ENCODE results near the gene LMTK3. TPM values are rescaled to one million over a fixed set of nuclear protein-coding genes. Genes with fewer than 3 reads are reported as not detected.

Gene LMTK3
- total and polyA plus RNA-seq, 2 of the 4 experiments (the other 2 are of a cell fraction): 0.18 to 0.87 TPM

DNA sequence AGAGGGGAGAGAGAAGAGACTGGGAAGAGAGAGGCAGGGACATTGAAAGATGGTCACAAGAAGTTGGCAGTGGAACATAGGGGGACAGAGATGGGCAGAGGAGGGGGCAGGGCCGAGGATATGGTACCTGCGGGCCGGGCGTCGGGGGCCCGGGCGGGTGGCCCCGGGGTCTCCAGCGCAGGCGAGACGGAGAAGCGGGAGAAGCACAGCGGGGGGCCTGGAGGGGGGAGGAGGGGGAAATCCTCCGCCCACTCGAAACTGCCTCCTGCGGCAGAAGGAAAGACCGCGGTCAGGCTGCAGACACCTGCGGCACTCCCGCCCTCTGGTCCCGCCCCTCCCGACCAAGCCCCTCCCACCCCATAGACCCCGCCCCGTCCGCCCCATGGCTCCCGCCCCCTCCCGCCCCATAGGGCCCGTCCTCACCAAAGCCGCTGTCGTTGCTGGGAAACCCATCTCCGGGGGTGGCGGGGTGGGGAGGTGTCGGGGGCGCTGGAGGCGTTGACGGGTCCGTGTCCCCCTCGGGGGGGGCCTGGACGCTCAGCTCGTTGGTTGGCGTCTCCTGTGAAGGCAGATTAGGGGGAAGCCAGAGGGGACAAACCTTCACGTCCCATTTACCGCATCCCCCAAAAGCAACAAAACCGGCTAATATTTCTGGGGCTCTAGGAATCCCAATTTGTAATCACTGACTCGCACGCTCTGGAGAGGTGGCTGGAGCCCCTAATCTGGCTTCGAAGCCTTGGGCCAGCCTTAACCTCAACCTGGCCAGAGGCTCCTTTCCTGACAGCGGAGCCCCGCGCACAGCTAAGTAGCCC lies 20.4 kb downstream of the LMTK3 start:
- no peak overlapping the region for H3K4me3 ChIP-seq (ENCODE audit: insufficient read depth, low read depth, low read length)

More for the DNA sequence above, 20.4 kb downstream of the LMTK3 start:
- Histone ChIP-seq H3K27ac (ENCODE audit: insufficient read depth, low read length) (no peak overlapping the region), H3K79me1 (ENCODE audit: low read depth in 1 of 2, low read length in 2 of 2) (peaks cover 0 to 12% of the 10 kb centered on the region in 2 experiments; a peak in 1 of 4 replicates), H3K27me3 (ENCODE audit: control insufficient read depth, insufficient read depth, low read length) (peaks cover 2% of the 10 kb centered on the region; the same call in 1 of the 2 replicates), H3K23ac (ENCODE audit: low read depth, low read length) (no peak overlapping the region), H3K9ac (ENCODE audit: low read depth, low read length) (no peak overlapping the region), H3K36me3 (ENCODE audit: control insufficient read depth, insufficient read depth, low read length) (no peaks in the 10 kb centered on the region), H2AFZ (replicated peaks; ENCODE audit: low read length, poor library complexity) (peak overlapping the region; percentile 50), H3K9me3 (ENCODE audit: control insufficient read depth, insufficient read depth, low read length) (no peaks in the 10 kb centered on the region), H3K56ac (ENCODE audit: extremely low read depth, insufficient read depth, low read length) (no peak overlapping the region), H2BK15ac (ENCODE audit: low read depth, low read length) (no peak overlapping the region), H4K20me1 (ENCODE audit: insufficient read depth, low read length) (no peaks in the 10 kb centered on the region), H3K4ac (ENCODE audit: low read depth, low read length) (no peak overlapping the region), H4K5ac (ENCODE audit: low read depth, low read length) (no peak overlapping the region), H2BK20ac (ENCODE audit: low read depth, low read length) (no peak overlapping the region), H2AK9ac (replicated peaks; ENCODE audit: low read depth, low read length, poor library complexity) (no peak overlapping the region), H3K4me1 (ENCODE audit: control insufficient read depth, insufficient read depth, low read length) (peaks cover 12% of the 10 kb centered on the region), H3K4me2 (ENCODE audit: low read depth, low read length) (no peak overlapping the region), H2BK5ac (ENCODE audit: low read depth, low read length, poor library complexity, severe bottlenecking) (no peak overlapping the region), H2AK5ac (ENCODE audit: low read depth, low read length) (no peak overlapping the region), H3K18ac (ENCODE audit: low read depth, low read length) (no peak overlapping the region), H3K9me1 (ENCODE audit: insufficient read depth, low read length) (peaks cover 14% of the 10 kb centered on the region), H3K14ac (replicated peaks; ENCODE audit: low read depth, low read length) (no peak overlapping the region), H2BK120ac (ENCODE audit: low read depth, low read length) (no peak overlapping the region), H4K8ac (ENCODE audit: low read depth in 2 of 2, low read length in 2 of 2) (no peak overlapping the region; a peak in 1 of 4 replicates), H4K91ac (ENCODE audit: insufficient read depth, low read depth, low read length) (no peak overlapping the region)
- TF ChIP-seq, protein P1, sequence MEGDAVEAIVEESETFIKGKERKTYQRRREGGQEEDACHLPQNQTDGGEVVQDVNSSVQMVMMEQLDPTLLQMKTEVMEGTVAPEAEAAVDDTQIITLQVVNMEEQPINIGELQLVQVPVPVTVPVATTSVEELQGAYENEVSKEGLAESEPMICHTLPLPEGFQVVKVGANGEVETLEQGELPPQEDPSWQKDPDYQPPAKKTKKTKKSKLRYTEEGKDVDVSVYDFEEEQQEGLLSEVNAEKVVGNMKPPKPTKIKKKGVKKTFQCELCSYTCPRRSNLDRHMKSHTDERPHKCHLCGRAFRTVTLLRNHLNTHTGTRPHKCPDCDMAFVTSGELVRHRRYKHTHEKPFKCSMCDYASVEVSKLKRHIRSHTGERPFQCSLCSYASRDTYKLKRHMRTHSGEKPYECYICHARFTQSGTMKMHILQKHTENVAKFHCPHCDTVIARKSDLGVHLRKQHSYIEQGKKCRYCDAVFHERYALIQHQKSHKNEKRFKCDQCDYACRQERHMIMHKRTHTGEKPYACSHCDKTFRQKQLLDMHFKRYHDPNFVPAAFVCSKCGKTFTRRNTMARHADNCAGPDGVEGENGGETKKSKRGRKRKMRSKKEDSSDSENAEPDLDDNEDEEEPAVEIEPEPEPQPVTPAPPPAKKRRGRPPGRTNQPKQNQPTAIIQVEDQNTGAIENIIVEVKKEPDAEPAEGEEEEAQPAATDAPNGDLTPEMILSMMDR (conservative IDR thresholded peaks at IDR 0.05; ENCODE audit: low read depth, low read length): no peak
- no peak for TF ChIP-seq MAFK (IDR thresholded peaks at IDR 0.05; ENCODE audit: low read depth, low read length)
- TF ChIP-seq RAD21 (IDR thresholded peaks at IDR 0.05; ENCODE audit: low read length): no peak
- no peak for TF ChIP-seq CHD1 (IDR thresholded peaks at IDR 0.05; ENCODE audit: low read depth, low read length)
- TF ChIP-seq MXI1 (IDR thresholded peaks at IDR 0.05; ENCODE audit: borderline replicate concordance, low read depth, low read length): no peak
- TF ChIP-seq, protein P2, sequence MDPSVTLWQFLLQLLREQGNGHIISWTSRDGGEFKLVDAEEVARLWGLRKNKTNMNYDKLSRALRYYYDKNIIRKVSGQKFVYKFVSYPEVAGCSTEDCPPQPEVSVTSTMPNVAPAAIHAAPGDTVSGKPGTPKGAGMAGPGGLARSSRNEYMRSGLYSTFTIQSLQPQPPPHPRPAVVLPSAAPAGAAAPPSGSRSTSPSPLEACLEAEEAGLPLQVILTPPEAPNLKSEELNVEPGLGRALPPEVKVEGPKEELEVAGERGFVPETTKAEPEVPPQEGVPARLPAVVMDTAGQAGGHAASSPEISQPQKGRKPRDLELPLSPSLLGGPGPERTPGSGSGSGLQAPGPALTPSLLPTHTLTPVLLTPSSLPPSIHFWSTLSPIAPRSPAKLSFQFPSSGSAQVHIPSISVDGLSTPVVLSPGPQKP (IDR thresholded peaks at IDR 0.05; ENCODE audit: borderline replicate concordance, low read depth, low read length): no peak
- TF ChIP-seq SMC3 (IDR thresholded peaks at IDR 0.05; ENCODE audit: low read depth, low read length): no peak
- TF ChIP-seq POLR2A (IDR thresholded peaks at IDR 0.05; ENCODE audit: low read depth, low read length): no peak
- no peak for TF ChIP-seq NFE2L2 (IDR thresholded peaks at IDR 0.05; ENCODE audit: low read depth, low read length)
- no peak for TF ChIP-seq CEBPB (IDR thresholded peaks at IDR 0.05; ENCODE audit: low read depth, low read length)
- TF ChIP-seq RCOR1 (IDR thresholded peaks at IDR 0.05; ENCODE audit: insufficient replicate concordance, low read length): no peak
- no peak for TF ChIP-seq FOS (IDR thresholded peaks at IDR 0.05; ENCODE audit: low read depth, low read length)
- TF ChIP-seq MAZ (IDR thresholded peaks at IDR 0.05; ENCODE audit: borderline replicate concordance, low read depth, low read length): no peak
- TF ChIP-seq RFX5 (IDR thresholded peaks at IDR 0.05; ENCODE audit: low read depth, low read length): no peak
- TF ChIP-seq BHLHE40 (IDR thresholded peaks at IDR 0.05; ENCODE audit: low read depth, low read length): no peak
- in situ Hi-C loops (cut with MboI; ENCODE audit: low sequenced_read_pairs) (no loop called here), intact Hi-C loops (cut with micrococcal nuclease) (no loop called here), dilution Hi-C loops (cut with HindIII; ENCODE audit: low sequenced_read_pairs, unreplicated experiment) (no loop called here)
- no TSS peak for BruUV-seq (replicated peaks)
- ATAC-seq (ENCODE audit: low read depth): no peak
- POLR2A ChIA-PET (ENCODE audit: unreplicated experiment): no interaction called here
- WGBS, 2 experiments (ENCODE audit: extremely low coverage in 2 of 2, insufficient read length in 1 of 2): 25% methylated on average over 3 of the region's 50 CpGs; no CpG with 5 or more reads in 1 of the 2 experiments
- CTCF ChIA-PET: interaction anchor here (1.2 to 4.4 kb wide), 2 partner anchors 19 to 94 kb away, joined by 3 to 35 read pairs; no protein-coding TSS in a partner anchor
- no peak for DNase-seq

Data from IMR-90 (cell line).